Right cardiac atrium (tissue), 5 donors: ENCODE results near the gene ATP10A. TPM values are rescaled to one million over a fixed set of nuclear protein-coding genes. Genes with fewer than 3 reads are reported as not detected.

ENCODE experiments used
- ATAC-seq, 2 donors: fragments of 200-7000 bp; cut with Tn5 transposase; one replicate each; pipeline versions ENCODE4 v1.8.0 to v1.9.1; 2020; ENCODE audit warnings: moderate library complexity in 2 of 2, mild to moderate bottlenecking in 1 of 2
- DNase-seq, 3 donors: peaks; one replicate each; pipeline ENCODE4 v3.0.0-alpha.2; 2020
- H3K27ac ChIP-seq: one replicate; pipeline ENCODE4 v1.5.1; 2013; ENCODE audit warnings: mild to moderate bottlenecking, low read length, control low read depth, moderate library complexity
- H3K27me3 ChIP-seq: one replicate; pipeline ENCODE4 v1.6.1; 2013; ENCODE audit not compliant: control insufficient read depth, insufficient read depth
- H3K4me1 ChIP-seq: one replicate; pipeline ENCODE4 v1.6.1; 2013; ENCODE audit warnings: low read length; ENCODE audit not compliant: control insufficient read depth, insufficient read depth
- H3K4me3 ChIP-seq: one replicate; pipeline ENCODE4 v1.5.1; 2013; ENCODE audit warnings: low read length, control low read depth
- H3K9me3 ChIP-seq: one replicate; pipeline ENCODE4 v1.6.1; 2013; ENCODE audit warnings: low read length; ENCODE audit not compliant: control insufficient read depth
- WGBS: extraction: QIAGEN DNeasy Blood & Tissue Kit; methylation state at CpG from one replicate; pipeline ENCODE4 v1.1.7; 2013; 5-methylcytosine and 5-hydroxymethylcytosine counted together
- intact Hi-C, 4 donors: fragments of 100-400 bp; cut with DNase I; formaldehyde crosslinking; loops; one replicate each; pipeline versions ENCODE4 v1.11.0 to v1.14.0; 2022 to 2023
- polyA plus RNA-seq: library from polyadenylated mRNA; stranded (reverse); fragments of 200-250 nt; gene quantifications from one replicate; pipeline ENCODE4 v1.2.3, GENCODE V29; 2013
- total RNA-seq, 4 donors: library from RNA; stranded (reverse); fragmentation: NEBNext Ultra II Directional; extraction: Animal tissue kit (Norgen Biotek cat#: 25700); gene quantifications; one replicate each; pipeline ENCODE4 v1.2.1, GENCODE V29; 2021
- donor health status: healthy with polysubstance abuse.
- donor health status: DM: no; HTN: yes; CAD: no.
- donor health status: DM: no; HTN: no; CAD: no.
- donor health status: DM: no; HTN: yes; CAD: no; lungs with severe emphysema.
- donor health status: DM: yes; HTN: yes; CAD: no.

The ATP10A gene
- total and polyA plus RNA-seq, 5 donors, result 0.95 to 3.0 (median 1.5) TPM

DNA sequence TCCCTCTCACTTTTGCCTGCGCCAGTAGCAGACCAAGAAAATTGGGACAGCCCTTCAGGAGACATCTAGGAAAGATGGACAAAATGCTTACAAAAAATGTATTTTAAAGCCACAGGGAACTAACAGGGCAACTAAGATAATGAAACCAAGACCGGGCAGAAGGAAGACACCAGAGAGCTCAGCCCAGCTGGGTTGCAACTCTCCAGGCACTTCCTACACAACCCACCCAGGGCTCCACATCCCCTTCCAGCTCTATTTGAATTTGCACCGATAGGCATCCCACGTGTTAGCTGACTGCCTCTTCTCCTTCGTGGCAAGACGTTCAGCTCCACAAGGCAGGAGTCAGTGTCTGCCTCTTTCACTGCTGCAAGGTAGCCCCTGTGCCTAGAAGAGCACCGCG lies 6.6 kb upstream of the ATP10A start:
- no peaks in the 10 kb centered on the region for H3K4me1 ChIP-seq
- H3K4me3 ChIP-seq, result no peak overlapping the region
- no peak for ATAC-seq
- no peaks in the 10 kb centered on the region for H3K27me3 ChIP-seq
- no peaks in the 10 kb centered on the region for H3K9me3 ChIP-seq
- no peak for DNase-seq
- WGBS, result 58% methylated on average over 8 of the region's 8 CpGs
- intact Hi-C loops, result loop anchor here in 1 of 4 donors (10.0 kb wide), 1 partner anchor 65 kb away; no protein-coding TSS in a partner anchor
- no peak overlapping the region for H3K27ac ChIP-seq

DNA sequence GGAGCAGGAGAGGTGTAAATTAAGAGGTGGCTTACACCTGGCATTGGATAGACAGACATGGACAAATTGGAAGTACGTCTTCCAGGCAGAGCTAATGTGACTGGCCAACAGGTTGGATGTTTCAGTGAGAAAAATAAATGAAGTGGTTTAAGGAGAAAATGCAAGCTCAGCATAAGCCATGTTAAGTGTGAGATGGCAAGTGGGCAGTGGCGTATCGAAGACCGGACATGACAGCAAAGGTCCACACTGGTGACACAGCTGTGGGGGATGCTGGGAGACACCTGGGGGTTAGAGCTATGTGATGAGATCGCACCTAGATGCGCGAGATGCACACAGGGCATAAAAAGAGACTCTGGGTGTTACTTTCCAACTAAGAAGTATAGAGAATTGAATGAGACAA lies 3.7 kb upstream of the ATP10A start:
- H3K27me3 ChIP-seq, result no peaks in the 10 kb centered on the region
- no peaks in the 10 kb centered on the region for H3K9me3 ChIP-seq
- no peaks in the 10 kb centered on the region for H3K4me1 ChIP-seq
- no peak for ATAC-seq
- intact Hi-C loops, result loop anchor here in 1 of 4 donors (10.0 kb wide), 1 partner anchor 68 kb away; no protein-coding TSS in a partner anchor
- DNase-seq, result no peak
- H3K27ac ChIP-seq, result no peak overlapping the region
- 95% methylated on average over 7 of the region's 7 CpGs for WGBS
- no peak overlapping the region for H3K4me3 ChIP-seq

DNA sequence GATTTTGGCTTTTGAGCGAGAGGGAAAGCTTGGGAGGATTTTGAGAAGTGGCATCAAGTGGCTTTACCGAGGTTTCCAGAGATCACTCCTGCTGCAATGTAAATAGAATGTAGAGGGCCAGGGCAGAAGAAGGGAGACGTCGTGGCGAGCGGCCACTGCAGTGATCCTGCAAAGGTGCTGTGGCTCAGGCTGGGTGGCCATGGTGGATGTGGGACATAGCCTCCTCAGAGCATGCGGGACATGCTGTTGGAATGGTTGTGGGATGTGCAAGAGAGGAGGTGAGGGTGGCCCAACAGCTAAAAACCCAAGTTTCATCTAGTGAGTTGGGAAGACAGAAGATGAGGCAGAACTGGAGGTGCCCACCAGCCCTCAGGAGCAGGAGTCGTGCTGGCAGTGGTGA lies 3.1 kb upstream of the ATP10A start:
- WGBS, result 94% methylated on average over 8 of the region's 8 CpGs
- intact Hi-C loops, result loop anchor here in 1 of 4 donors (10.0 kb wide), 1 partner anchor 69 kb away; no protein-coding TSS in a partner anchor

DNA sequence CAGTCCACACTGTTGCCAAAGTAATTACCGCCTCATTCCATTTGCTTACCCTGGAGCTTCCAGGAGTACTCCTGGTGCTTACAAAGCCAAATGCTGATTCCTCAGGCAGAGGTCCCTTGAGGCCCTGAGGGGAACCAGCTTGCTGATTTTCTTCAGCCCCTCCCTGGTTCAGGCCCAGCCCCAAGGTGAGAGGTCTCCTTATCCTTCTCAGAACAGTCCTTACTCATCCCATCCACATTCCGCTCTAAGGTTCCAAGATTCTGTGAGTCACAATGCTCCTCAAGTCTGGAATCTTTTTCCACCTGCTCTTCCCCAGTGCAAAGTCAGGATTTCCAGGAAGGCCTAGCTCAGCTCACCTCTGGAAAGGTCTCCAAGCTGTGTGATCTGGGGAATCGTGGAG lies 1.8 kb upstream of the ATP10A start:
- ATAC-seq, result no peak
- no peak overlapping the region for H3K27ac ChIP-seq
- H3K4me3 ChIP-seq, result no peak overlapping the region
- H3K4me1 ChIP-seq, result no peaks in the 10 kb centered on the region
- H3K27me3 ChIP-seq, result no peaks in the 10 kb centered on the region
- DNase-seq, result no peak
- intact Hi-C loops, result loop anchor here in 1 of 4 donors (10.0 kb wide), 1 partner anchor 70 kb away; no protein-coding TSS in a partner anchor
- H3K9me3 ChIP-seq, result no peaks in the 10 kb centered on the region
- WGBS, result 96% methylated on average over 3 of the region's 3 CpGs

More for the DNA sequence above, 3.1 kb upstream of the ATP10A start:
- no peak for DNase-seq
- Histone ChIP-seq H3K4me1 (no peaks in the 10 kb centered on the region), H3K4me3 (no peak overlapping the region), H3K27me3 (no peaks in the 10 kb centered on the region), H3K9me3 (no peaks in the 10 kb centered on the region), H3K27ac (no peak overlapping the region)
- ATAC-seq, result no peak

DNA sequence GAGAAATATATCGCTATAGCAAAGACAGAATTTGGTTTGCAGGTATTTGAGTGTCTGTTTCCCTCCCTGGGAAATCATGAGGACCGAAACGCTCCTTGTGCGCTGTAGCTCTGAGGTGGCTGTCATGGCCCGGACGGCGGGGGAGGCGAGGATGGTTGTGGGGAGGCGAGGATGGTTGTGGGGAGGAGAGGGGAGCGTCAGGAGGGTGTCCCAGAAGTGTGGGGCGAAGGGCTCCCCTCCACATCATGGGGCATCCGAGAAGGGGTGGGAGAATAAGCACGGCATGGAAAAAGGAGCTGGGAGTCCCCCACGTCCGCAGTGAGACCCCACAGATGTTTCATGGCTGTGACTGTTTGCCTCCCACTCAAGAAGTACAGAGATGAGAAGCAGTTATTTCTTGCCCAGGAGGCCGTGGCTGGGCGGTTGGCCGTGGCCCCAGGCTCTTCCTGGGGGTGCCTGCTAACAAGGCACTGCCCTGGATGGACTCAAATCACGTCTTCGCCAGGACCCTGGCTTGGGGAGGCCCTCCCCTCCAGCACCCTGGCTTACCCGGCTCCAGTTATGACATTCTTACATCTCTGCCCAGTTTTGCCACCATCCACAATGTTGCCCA lies 947 bp upstream of the ATP10A start:
- no peaks in the 10 kb centered on the region for H3K27me3 ChIP-seq
- DNase-seq (no peak), ATAC-seq (no peak)
- H3K27ac ChIP-seq, result no peak overlapping the region
- no peaks in the 10 kb centered on the region for H3K4me1 ChIP-seq
- intact Hi-C loops, result loop anchor here in 1 of 4 donors (10.0 kb wide), 1 partner anchor 71 kb away; no protein-coding TSS in a partner anchor
- 84% methylated on average over 21 of the region's 21 CpGs for WGBS
- no peaks in the 10 kb centered on the region for H3K9me3 ChIP-seq
- H3K4me3 ChIP-seq, result no peak overlapping the region

DNA sequence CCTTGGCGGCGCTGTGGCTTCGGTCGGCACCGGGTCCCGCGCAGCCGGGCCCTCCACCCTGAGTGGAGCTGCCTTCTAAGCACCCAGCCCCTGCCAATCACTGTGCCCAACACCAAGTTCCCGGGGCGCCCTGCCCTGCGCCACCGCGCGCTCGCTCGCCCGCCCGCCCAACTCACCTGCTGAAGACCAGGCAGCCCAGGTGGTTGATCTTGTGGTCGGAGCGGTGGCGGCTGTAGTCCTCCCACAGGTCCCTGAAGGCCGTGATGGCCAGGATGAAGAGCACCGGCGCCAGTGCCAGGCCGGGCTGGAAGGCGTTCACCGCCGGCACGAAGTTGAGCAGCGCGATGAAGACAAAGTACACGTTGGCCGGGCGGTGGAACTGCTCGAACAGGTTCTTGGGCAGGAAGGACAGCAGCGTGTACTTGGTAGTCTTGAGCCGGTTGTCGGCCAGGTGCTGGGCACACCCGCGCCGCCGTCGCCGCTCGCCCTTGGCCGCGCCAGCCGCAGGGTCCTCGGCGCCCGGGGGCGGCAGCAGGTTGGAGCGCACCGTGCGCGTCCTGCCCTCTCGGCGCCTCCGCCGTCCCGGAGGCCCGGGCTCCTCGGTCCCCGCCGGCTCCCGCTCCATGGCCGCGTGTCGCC lies 536 bp downstream of the ATP10A start:
- H3K4me1 ChIP-seq, result no peaks in the 10 kb centered on the region
- no peaks in the 10 kb centered on the region for H3K27me3 ChIP-seq
- H3K4me3 ChIP-seq, result peak overlapping the region; percentile 52
- no peak overlapping the region for H3K27ac ChIP-seq
- intact Hi-C loops, result loop anchor here in 1 of 4 donors (10.0 kb wide), 1 partner anchor 72 kb away; no protein-coding TSS in a partner anchor
- H3K9me3 ChIP-seq, result no peaks in the 10 kb centered on the region
- DNase-seq (peak in 1 of 3 donors; percentile 60), ATAC-seq (peak; percentile 17 to 35)
- 1% methylated on average over 69 of the region's 69 CpGs for WGBS

DNA sequence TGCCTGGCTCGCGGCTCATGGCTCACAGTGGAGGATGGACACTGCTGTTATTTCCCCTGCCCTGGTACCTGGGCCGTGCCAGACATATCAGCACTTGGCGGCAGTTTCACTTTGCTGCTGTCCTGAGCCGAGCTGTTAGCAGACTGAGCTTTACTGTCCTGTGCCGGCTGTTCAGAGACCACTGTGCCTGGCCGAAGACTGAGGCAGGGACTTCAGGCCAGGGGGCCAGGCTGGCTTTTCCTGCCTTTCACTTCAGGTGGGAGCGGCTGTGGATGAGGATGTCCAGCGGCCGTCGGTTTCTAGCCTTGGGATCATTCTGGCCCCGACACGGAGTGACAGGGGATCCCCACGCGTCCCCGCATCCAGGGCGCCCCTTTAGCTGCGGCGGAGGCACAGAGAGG lies 1.1 kb downstream of the ATP10A start:
- H3K9me3 ChIP-seq, result no peaks in the 10 kb centered on the region
- DNase-seq, result peak in 1 of 3 donors; percentile 54
- WGBS, result 18% methylated on average over 19 of the region's 19 CpGs
- no peaks in the 10 kb centered on the region for H3K4me1 ChIP-seq
- intact Hi-C loops, result loop anchor here in 1 of 4 donors (10.0 kb wide), 1 partner anchor 73 kb away; no protein-coding TSS in a partner anchor
- peak overlapping the region; percentile 52 for H3K4me3 ChIP-seq
- H3K27me3 ChIP-seq, result no peaks in the 10 kb centered on the region
- peak in 1 of 2 donors; percentile 10 for ATAC-seq
- H3K27ac ChIP-seq, result no peak overlapping the region

DNA sequence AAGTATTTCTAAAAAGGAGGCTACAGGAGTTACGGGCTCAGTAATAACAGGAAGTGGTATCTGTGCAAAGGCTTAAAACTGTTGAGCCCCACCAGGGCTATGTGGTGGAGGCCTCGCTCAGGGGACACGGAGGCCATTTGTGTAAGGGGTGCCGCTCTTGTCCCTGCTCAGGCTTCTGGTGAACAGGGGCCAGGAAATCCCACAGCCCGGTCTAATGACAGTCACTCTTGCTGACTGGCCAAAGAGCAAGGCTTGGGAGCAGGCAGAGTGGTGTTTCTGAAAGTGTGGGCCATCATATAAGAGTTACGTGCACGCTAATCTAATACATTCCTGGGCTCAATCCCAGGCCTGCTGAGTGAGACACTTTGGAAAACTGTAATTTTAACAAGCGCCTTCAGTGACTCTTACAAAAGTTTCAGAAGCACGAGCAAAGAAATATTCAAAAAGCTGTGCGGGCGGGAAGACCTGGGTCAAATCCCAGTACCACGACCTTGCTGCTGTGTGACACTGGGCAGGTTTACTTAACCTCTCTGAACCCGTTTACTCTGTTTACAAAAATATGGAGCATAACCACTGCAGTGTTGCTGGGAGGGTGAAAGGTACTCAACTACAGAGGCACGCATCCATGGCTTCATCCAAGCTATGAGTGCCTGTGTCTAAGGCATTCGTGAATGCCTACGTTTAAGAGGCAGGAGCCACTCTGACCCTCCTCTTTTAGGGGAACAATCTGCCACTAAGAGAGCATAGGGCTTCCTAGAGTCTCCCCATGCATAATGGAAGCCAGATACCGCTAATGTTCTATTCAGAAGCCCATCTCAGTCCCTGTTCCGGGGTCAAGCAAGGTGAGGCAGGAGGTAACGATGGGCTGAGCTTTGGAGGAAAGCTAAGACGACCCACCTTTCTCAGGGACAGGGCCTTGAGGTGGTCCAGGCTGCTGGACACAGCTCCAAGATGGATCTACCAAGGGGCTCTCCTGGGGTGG lies 2.0 kb downstream of the ATP10A start:
- Histone ChIP-seq H3K4me3 (peak overlapping the region; percentile 52), H3K27me3 (no peaks in the 10 kb centered on the region), H3K27ac (no peak overlapping the region), H3K4me1 (no peaks in the 10 kb centered on the region), H3K9me3 (no peaks in the 10 kb centered on the region)
- ATAC-seq (no peak), DNase-seq (no peak)
- 67% methylated on average over 20 of the region's 20 CpGs for WGBS
- intact Hi-C loops, result loop anchor here in 1 of 4 donors (10.0 kb wide), 1 partner anchor 74 kb away; no protein-coding TSS in a partner anchor

DNA sequence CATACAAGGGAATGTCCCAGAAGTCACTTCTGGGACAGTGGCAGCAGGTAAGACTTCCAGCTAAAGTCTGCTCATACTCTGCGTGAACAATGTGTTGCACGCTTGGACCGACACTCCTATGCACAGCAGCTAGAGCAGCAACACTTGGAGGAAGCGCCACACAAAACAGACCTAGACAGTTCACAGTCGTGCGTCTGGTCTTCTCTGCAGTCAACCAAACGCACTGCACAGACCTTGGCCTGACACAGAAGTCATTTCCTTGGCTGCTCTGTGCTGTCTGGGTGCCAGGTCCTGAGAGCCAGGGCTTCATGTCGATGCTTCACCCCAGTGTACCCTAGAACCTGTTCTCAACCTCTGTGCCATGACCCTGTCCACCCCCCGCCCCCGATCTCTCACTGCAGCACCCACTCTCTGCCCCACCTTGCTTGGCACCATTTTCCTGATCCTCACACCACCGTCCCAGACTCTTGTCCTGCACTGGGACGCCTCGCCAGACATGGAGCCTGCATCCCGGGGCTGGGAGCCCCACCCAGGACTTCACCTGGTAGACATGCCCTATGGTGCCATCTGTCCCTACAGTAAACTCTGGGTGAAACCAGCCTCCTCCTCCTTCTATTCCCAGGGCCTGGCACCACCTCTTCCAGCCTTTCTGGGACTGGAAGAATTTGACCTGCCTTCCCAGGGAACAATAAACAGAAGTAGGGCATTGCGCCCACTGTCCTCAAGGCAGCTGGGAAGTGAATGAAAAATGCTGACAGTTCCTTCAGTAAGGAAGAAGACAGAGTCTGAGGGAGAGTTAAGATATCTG lies 3.1 kb downstream of the ATP10A start:
- no peaks in the 10 kb centered on the region for H3K9me3 ChIP-seq
- no peak overlapping the region for H3K27ac ChIP-seq
- WGBS, result 67% methylated on average over 15 of the region's 15 CpGs
- intact Hi-C loops, result loop anchor here in 2 of 4 donors (10.0 kb wide), 2 partner anchors 75 to 85 kb away; no protein-coding TSS in a partner anchor
- peak; percentile 28 to 40 for ATAC-seq
- DNase-seq, result peak in 1 of 3 donors; percentile 61
- H3K4me1 ChIP-seq, result no peaks in the 10 kb centered on the region
- no peaks in the 10 kb centered on the region for H3K27me3 ChIP-seq
- H3K4me3 ChIP-seq, result no peak overlapping the region
